ENCODE data around the gene TLCD3A.

DNA sequence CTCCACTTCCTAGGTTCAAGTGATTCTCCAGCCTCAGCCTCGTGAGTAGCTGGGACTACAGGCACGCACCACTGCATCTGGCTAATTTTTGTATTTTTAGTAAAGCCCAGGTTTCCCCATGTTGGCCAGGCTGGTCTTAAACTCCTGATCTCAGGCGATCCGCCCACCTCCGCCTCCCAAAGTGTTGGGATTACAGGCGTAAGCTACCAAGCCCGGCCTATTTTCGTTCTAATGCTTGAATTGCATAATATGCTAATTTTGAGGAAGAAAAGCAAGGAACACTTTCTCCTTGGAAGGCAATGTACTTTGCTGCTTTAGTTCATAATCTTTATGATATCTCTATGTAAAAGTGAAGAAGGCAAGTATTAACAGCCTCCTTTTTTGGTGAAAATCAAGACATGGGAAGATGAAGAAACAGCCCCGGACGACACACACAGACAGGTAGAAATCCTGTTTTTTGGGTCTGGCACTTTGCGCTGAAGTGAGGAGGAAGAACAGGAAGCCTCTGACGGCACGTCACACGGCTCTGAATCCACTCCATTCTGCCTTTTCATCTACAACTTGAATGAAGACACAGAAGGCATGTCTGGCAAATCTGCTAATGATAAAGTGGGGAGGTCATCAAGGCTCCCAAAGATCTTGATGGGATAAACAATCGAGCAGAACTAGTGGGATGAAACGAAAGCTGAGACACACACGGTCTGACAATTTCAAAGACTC, 42.7 kb upstream of the TLCD3A start:
- no peak for TF ChIP-seq POLR2AphosphoS5 (IDR thresholded peaks at IDR 0.05)
- TF ChIP-seq, protein P1, sequence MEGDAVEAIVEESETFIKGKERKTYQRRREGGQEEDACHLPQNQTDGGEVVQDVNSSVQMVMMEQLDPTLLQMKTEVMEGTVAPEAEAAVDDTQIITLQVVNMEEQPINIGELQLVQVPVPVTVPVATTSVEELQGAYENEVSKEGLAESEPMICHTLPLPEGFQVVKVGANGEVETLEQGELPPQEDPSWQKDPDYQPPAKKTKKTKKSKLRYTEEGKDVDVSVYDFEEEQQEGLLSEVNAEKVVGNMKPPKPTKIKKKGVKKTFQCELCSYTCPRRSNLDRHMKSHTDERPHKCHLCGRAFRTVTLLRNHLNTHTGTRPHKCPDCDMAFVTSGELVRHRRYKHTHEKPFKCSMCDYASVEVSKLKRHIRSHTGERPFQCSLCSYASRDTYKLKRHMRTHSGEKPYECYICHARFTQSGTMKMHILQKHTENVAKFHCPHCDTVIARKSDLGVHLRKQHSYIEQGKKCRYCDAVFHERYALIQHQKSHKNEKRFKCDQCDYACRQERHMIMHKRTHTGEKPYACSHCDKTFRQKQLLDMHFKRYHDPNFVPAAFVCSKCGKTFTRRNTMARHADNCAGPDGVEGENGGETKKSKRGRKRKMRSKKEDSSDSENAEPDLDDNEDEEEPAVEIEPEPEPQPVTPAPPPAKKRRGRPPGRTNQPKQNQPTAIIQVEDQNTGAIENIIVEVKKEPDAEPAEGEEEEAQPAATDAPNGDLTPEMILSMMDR (IDR thresholded peaks at IDR 0.05), result no peak

All from gastroesophageal sphincter (tissue), 3 donors.